KMS-11 (cell line): ENCODE measurements around the gene NTRK3.

Experiments used
- H2AFZ ChIP-seq: fragments of 200-600 bp; sonication (generic); 2 replicates; pipeline ENCODE4 v1.6.1; 2016; ENCODE audit warnings: antibody characterized with exemption, mixed run types, low read depth
- H3K27ac ChIP-seq: fragments of 200-600 bp; sonication (generic); 2 replicates; pipeline ENCODE4 v1.6.1; 2016; ENCODE audit warnings: mild to moderate bottlenecking, mixed run types
- H3K27me3 ChIP-seq: fragments of 200-600 bp; sonication (generic); 2 replicates; pipeline ENCODE4 v1.6.1; 2017; ENCODE audit warnings: mild to moderate bottlenecking, low read depth, mixed run types, moderate library complexity; ENCODE audit not compliant: insufficient read depth
- H3K36me3 ChIP-seq: fragments of 200-600 bp; sonication (generic); 2 replicates; pipeline ENCODE4 v1.6.1; 2017; ENCODE audit warnings: mild to moderate bottlenecking, mixed run types; ENCODE audit not compliant: insufficient read depth
- H3K4me1 ChIP-seq: fragments of 200-600 bp; sonication (generic); 2 replicates; pipeline ENCODE4 v1.6.1; 2016; ENCODE audit warnings: mild to moderate bottlenecking, low read depth, mixed run types; ENCODE audit not compliant: poor library complexity, severe bottlenecking
- H3K4me2 ChIP-seq: fragments of 200-600 bp; sonication (generic); 2 replicates; pipeline ENCODE4 v1.7.0; 2016; ENCODE audit warnings: mild to moderate bottlenecking, mixed run types
- H3K4me3 ChIP-seq: fragments of 200-600 bp; sonication (generic); IDR thresholded peaks from 2 replicates; pipeline ENCODE4 v1.6.1; 2017; ENCODE audit warnings: low read depth, low read length, mixed read lengths; ENCODE audit not compliant: insufficient read depth
- H3K79me2 ChIP-seq: fragments of 200-600 bp; sonication (generic); 2 replicates; pipeline ENCODE4 v1.6.1; 2016; ENCODE audit warnings: low read depth, mixed run types; ENCODE audit not compliant: insufficient read depth
- H3K9ac ChIP-seq: fragments of 200-600 bp; sonication (generic); 2 replicates; pipeline ENCODE4 v1.6.1; 2016; ENCODE audit warnings: mild to moderate bottlenecking, mixed run types
- H4K20me1 ChIP-seq: fragments of 200-600 bp; sonication (generic); 2 replicates; pipeline ENCODE4 v1.6.1; 2016; ENCODE audit warnings: mild to moderate bottlenecking, mixed run types; ENCODE audit not compliant: insufficient read depth
- CTCF ChIP-seq: fragments of 200-600 bp; sonication (generic); conservative IDR thresholded peaks from 2 replicates; pipeline ENCODE4 v1.6.1; 2017; ENCODE audit warnings: low read depth, mild to moderate bottlenecking, antibody characterized with exemption, low read length, moderate library complexity, mixed read lengths

NTRK3 gene

GRCh38 chr15:88032787-88033186 is 223.8 kb downstream of the NTRK3 start:
- no peak for TF ChIP-seq CTCF
- H3K79me2 ChIP-seq, result no peaks in the 10 kb centered on the region
- no peak overlapping the region for H3K27ac ChIP-seq
- no peaks in the 10 kb centered on the region for H3K36me3 ChIP-seq
- no peak overlapping the region for H2AFZ ChIP-seq
- no peak overlapping the region for H3K9ac ChIP-seq
- no peaks in the 10 kb centered on the region for H3K27me3 ChIP-seq
- H3K4me2 ChIP-seq, result no peak overlapping the region
- no peak overlapping the region for H3K4me3 ChIP-seq
- no peaks in the 10 kb centered on the region for H3K4me1 ChIP-seq
- no peaks in the 10 kb centered on the region for H4K20me1 ChIP-seq

GRCh38 chr15:88031461-88031860 is 225.1 kb downstream of the NTRK3 start:
- Histone ChIP-seq H3K4me3 (no peak overlapping the region), H4K20me1 (no peaks in the 10 kb centered on the region), H3K4me2 (no peak overlapping the region), H3K4me1 (no peaks in the 10 kb centered on the region), H3K36me3 (no peaks in the 10 kb centered on the region), H3K9ac (no peak overlapping the region), H3K27me3 (no peaks in the 10 kb centered on the region), H2AFZ (no peak overlapping the region), H3K27ac (no peak overlapping the region), H3K79me2 (no peaks in the 10 kb centered on the region)
- TF ChIP-seq CTCF, result no peak

GRCh38 chr15:88029696-88030095 is 226.8 kb downstream of the NTRK3 start:
- Histone ChIP-seq H2AFZ (no peak overlapping the region), H3K4me2 (no peak overlapping the region), H3K27me3 (no peaks in the 10 kb centered on the region), H3K79me2 (no peaks in the 10 kb centered on the region), H3K27ac (no peak overlapping the region), H3K36me3 (no peaks in the 10 kb centered on the region), H4K20me1 (no peaks in the 10 kb centered on the region), H3K9ac (no peak overlapping the region), H3K4me3 (no peak overlapping the region), H3K4me1 (no peaks in the 10 kb centered on the region)
- TF ChIP-seq CTCF, result no peak

- Histone ChIP-seq H3K4me1 (no peaks in the 10 kb centered on the region), H3K4me3 (no peak overlapping the region), H3K36me3 (no peaks in the 10 kb centered on the region), H3K9ac (no peak overlapping the region), H2AFZ (no peak overlapping the region), H3K27me3 (no peaks in the 10 kb centered on the region), H3K27ac (no peak overlapping the region), H3K4me2 (no peak overlapping the region), H4K20me1 (no peaks in the 10 kb centered on the region), H3K79me2 (no peaks in the 10 kb centered on the region)
- no peak for TF ChIP-seq CTCF
These were observed 228.5 kb downstream of the NTRK3 start for GRCh38 chr15:88028024-88028423.

GRCh38 chr15:88023914-88024313 is 232.6 kb downstream of the NTRK3 start:
- no peaks in the 10 kb centered on the region for H3K79me2 ChIP-seq
- no peak overlapping the region for H3K9ac ChIP-seq
- H3K4me2 ChIP-seq, result no peak overlapping the region
- no peaks in the 10 kb centered on the region for H3K27me3 ChIP-seq
- no peaks in the 10 kb centered on the region for H4K20me1 ChIP-seq
- H3K27ac ChIP-seq, result no peak overlapping the region
- H3K4me3 ChIP-seq, result no peak overlapping the region
- no peak for TF ChIP-seq CTCF
- H3K4me1 ChIP-seq, result no peaks in the 10 kb centered on the region
- H2AFZ ChIP-seq, result no peak overlapping the region
- no peaks in the 10 kb centered on the region for H3K36me3 ChIP-seq
